ENCODE measurements around the gene PPP1R27. TPM values are rescaled to one million over a fixed set of nuclear protein-coding genes. Genes with fewer than 3 reads are reported as not detected.

PPP1R27 gene
- total and polyA plus RNA-seq, 9 donors, result 0.22 TPM; not detected in 8

DNA sequence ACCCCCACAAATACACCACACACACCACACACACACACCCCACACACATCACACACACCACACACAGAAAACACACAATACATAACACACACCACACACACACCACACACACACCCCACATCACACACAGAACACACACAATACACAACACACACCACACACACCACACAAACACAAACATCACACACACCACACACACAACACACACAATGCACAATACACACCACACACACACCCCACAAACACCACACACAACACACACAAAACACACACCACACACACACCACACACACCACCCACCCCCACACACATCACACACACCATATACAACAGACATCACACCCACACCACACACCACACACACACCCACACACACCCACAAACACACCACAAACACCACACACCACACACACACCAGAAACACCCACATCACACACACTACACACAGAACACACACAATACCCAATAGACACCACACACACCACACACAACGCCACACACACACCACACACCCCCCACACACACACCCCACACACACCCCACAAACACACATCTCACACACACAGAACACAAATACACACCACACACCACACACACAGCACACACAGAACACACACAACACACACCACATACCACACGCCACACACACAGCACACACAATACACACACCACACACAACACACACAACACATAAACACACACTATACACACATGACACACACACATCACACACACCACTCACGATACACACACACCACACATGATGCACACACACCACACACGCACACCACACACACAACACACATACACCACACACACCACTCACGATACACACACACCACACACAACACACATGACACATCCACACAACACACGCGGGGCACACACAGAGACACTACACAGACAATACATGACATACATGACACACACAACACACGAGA lies 41.9 kb downstream of the PPP1R27 start:
- DNase-seq, result no peak
- intact Hi-C loops (cut with DNase I), result no loop called here
- no peaks in the 10 kb centered on the region for H3K4me1 ChIP-seq (ENCODE audit: insufficient read depth)
- no peak for TF ChIP-seq POLR2A (IDR thresholded peaks at IDR 0.05)
- H3K9me3 ChIP-seq, result no peaks in the 10 kb centered on the region
- H3K36me3 ChIP-seq, result no peaks in the 10 kb centered on the region
- no peak overlapping the region for H3K4me3 ChIP-seq
- H3K27ac ChIP-seq, result no peak overlapping the region
- 84 to 86% (median 86%) methylated on average over 8 of the region's 8 CpGs for WGBS, 3 donors
- H3K27me3 ChIP-seq, result no peaks in the 10 kb centered on the region

Other genes with a start within 250 kb of the PPP1R27 start
- 10 to 100 TPM; 24.4 to 76.0 (median 56.3) TPM for gene NPLOC4, start 197.9 kb downstream of the PPP1R27 start, total RNA-seq
- gene NPLOC4, start 197.9 kb downstream of the PPP1R27 start, polyA plus RNA-seq, result 10 to 100 TPM; 25.4 to 84.8 TPM
- 1 to 10 TPM in 4 of 7 donors, under 1 TPM in 3; 0.73 to 3.3 (median 1.2) TPM for gene TSPAN10, start 197.9 kb downstream of the PPP1R27 start, total RNA-seq
- gene TSPAN10, start 197.9 kb downstream of the PPP1R27 start, polyA plus RNA-seq, result 1 to 10 TPM in 1 of 2 donors, under 1 TPM in 1; 0.68 to 1.5 TPM
- gene PDE6G, start 178.5 kb downstream of the PPP1R27 start, total RNA-seq, result under 1 TPM in 1 of 7 donors, not detected in 6; 0.22 TPM
- gene PDE6G, start 178.5 kb downstream of the PPP1R27 start, polyA plus RNA-seq, result 1 to 10 TPM in 1 of 2 donors, under 1 TPM in 1; 0.39 to 1.3 TPM
- gene OXLD1, start 168.4 kb downstream of the PPP1R27 start, total RNA-seq, result 10 to 100 TPM; 14.5 to 35.7 (median 20.9) TPM
- 10 to 100 TPM in 1 of 2 donors, 1 to 10 TPM in 1; 1.7 to 32.8 TPM for gene OXLD1, start 168.4 kb downstream of the PPP1R27 start, polyA plus RNA-seq
- 10 to 100 TPM in 3 of 7 donors, 1 to 10 TPM in 4; 5.1 to 17.8 (median 9.4) TPM for gene CCDC137, start 168.3 kb downstream of the PPP1R27 start, total RNA-seq
- 10 to 100 TPM in 1 of 2 donors, 1 to 10 TPM in 1; 6.9 to 10.4 TPM for gene CCDC137, start 168.3 kb downstream of the PPP1R27 start, polyA plus RNA-seq
- gene ARL16, start 151.3 kb downstream of the PPP1R27 start, total RNA-seq, result 10 to 100 TPM; 22.8 to 45.1 (median 31.1) TPM
- 10 to 100 TPM; 29.4 to 55.5 TPM for gene ARL16, start 151.3 kb downstream of the PPP1R27 start, polyA plus RNA-seq
- 10 to 100 TPM; 39.1 to 91.5 (median 71.7) TPM for gene HGS, start 151.0 kb downstream of the PPP1R27 start, total RNA-seq
- gene HGS, start 151.0 kb downstream of the PPP1R27 start, polyA plus RNA-seq, result 10 to 100 TPM; 73.4 to 73.9 TPM
- gene MRPL12, start 131.7 kb downstream of the PPP1R27 start, total RNA-seq, result 10 to 100 TPM; 23.5 to 47.2 (median 39.5) TPM
- 10 to 100 TPM; 12.9 to 36.8 TPM for gene MRPL12, start 131.7 kb downstream of the PPP1R27 start, polyA plus RNA-seq
- gene SLC25A10, start 122.8 kb downstream of the PPP1R27 start, total RNA-seq, result 1 to 10 TPM; 2.4 to 9.8 (median 7.9) TPM
- 1 to 10 TPM in 1 of 2 donors, under 1 TPM in 1; 0.12 to 8.7 TPM for gene SLC25A10, start 122.8 kb downstream of the PPP1R27 start, polyA plus RNA-seq
- not detected for gene GCGR, start 30.9 kb downstream of the PPP1R27 start, total RNA-seq
- gene GCGR, start 30.9 kb downstream of the PPP1R27 start, polyA plus RNA-seq, result not detected
- 100 to 1,000 TPM in 3 of 7 donors, 10 to 100 TPM in 4; 81.1 to 135 (median 97.0) TPM for gene MCRIP1, start 1.8 kb downstream of the PPP1R27 start, total RNA-seq
- 100 to 1,000 TPM in 1 of 2 donors, under 1 TPM in 1; 0.30 to 129 TPM for gene MCRIP1, start 1.8 kb downstream of the PPP1R27 start, polyA plus RNA-seq
- 100 to 1,000 TPM; 230 to 435 (median 312) TPM for gene P4HB, start 25.5 kb upstream of the PPP1R27 start, total RNA-seq
- 1,000 to 10,000 TPM in 1 of 2 donors, 100 to 1,000 TPM in 1; 222 to 2,080 TPM for gene P4HB, start 25.5 kb upstream of the PPP1R27 start, polyA plus RNA-seq
- gene ARHGDIA, start 36.3 kb upstream of the PPP1R27 start, total RNA-seq, result 100 to 1,000 TPM in 6 of 7 donors, 10 to 100 TPM in 1; 52.0 to 455 (median 318) TPM
- 100 to 1,000 TPM in 1 of 2 donors, 10 to 100 TPM in 1; 65.8 to 158 TPM for gene ARHGDIA, start 36.3 kb upstream of the PPP1R27 start, polyA plus RNA-seq
- 100 to 1,000 TPM in 1 of 7 donors, 10 to 100 TPM in 6; 27.2 to 160 (median 58.5) TPM for gene ALYREF, start 56.5 kb upstream of the PPP1R27 start, total RNA-seq
- gene ALYREF, start 56.5 kb upstream of the PPP1R27 start, polyA plus RNA-seq, result 10 to 100 TPM; 14.2 to 34.1 TPM
- gene ANAPC11, start 56.7 kb upstream of the PPP1R27 start, total RNA-seq, result 100 to 1,000 TPM in 1 of 7 donors, 10 to 100 TPM in 6; 49.4 to 135 (median 81.0) TPM
- gene ANAPC11, start 56.7 kb upstream of the PPP1R27 start, polyA plus RNA-seq, result 100 to 1,000 TPM in 1 of 2 donors, 1 to 10 TPM in 1; 6.1 to 132 TPM
- 1 to 10 TPM in 5 of 7 donors, under 1 TPM in 2; 0.67 to 3.1 (median 1.4) TPM for gene NPB, start 67.2 kb upstream of the PPP1R27 start, total RNA-seq
- 1 to 10 TPM in 1 of 2 donors, under 1 TPM in 1; 0.43 to 1.3 TPM for gene NPB, start 67.2 kb upstream of the PPP1R27 start, polyA plus RNA-seq
- gene PCYT2, start 76.3 kb upstream of the PPP1R27 start, total RNA-seq, result 10 to 100 TPM; 12.6 to 71.4 (median 25.7) TPM
- 10 to 100 TPM; 20.6 to 29.7 TPM for gene PCYT2, start 76.3 kb upstream of the PPP1R27 start, polyA plus RNA-seq
- gene SIRT7, start 83.1 kb upstream of the PPP1R27 start, total RNA-seq, result 10 to 100 TPM; 12.6 to 17.7 (median 15.5) TPM
- gene SIRT7, start 83.1 kb upstream of the PPP1R27 start, polyA plus RNA-seq, result 10 to 100 TPM in 1 of 2 donors, 1 to 10 TPM in 1; 3.4 to 15.2 TPM
- 10 to 100 TPM; 10.6 to 21.1 (median 16.3) TPM for gene MAFG, start 92.7 kb upstream of the PPP1R27 start, total RNA-seq
- 10 to 100 TPM in 1 of 2 donors, 1 to 10 TPM in 1; 9.5 to 11.8 TPM for gene MAFG, start 92.7 kb upstream of the PPP1R27 start, polyA plus RNA-seq
- 100 to 1,000 TPM in 1 of 7 donors, 10 to 100 TPM in 2, 1 to 10 TPM in 4; 1.5 to 119 (median 9.4) TPM for gene PYCR1, start 102.2 kb upstream of the PPP1R27 start, total RNA-seq
- gene PYCR1, start 102.2 kb upstream of the PPP1R27 start, polyA plus RNA-seq, result 1 to 10 TPM; 6.1 to 8.1 TPM
- not detected for gene MYADML2, start 112.2 kb upstream of the PPP1R27 start, total RNA-seq
- not detected for gene MYADML2, start 112.2 kb upstream of the PPP1R27 start, polyA plus RNA-seq
- gene NOTUM, start 126.1 kb upstream of the PPP1R27 start, total RNA-seq, result under 1 TPM in 3 of 7 donors, not detected in 4; 0.20 to 0.36 (median 0.24) TPM
- under 1 TPM in 1 of 2 donors, not detected in 1; 0.05 TPM for gene NOTUM, start 126.1 kb upstream of the PPP1R27 start, polyA plus RNA-seq
- gene ASPSCR1, start 142.6 kb upstream of the PPP1R27 start, total RNA-seq, result 10 to 100 TPM; 18.0 to 39.9 (median 25.8) TPM
- gene ASPSCR1, start 142.6 kb upstream of the PPP1R27 start, polyA plus RNA-seq, result 10 to 100 TPM in 1 of 2 donors, 1 to 10 TPM in 1; 1.6 to 24.3 TPM
- 10 to 100 TPM; 27.5 to 59.7 (median 35.3) TPM for gene CENPX, start 187.8 kb upstream of the PPP1R27 start, total RNA-seq
- 10 to 100 TPM in 1 of 2 donors, 1 to 10 TPM in 1; 3.3 to 68.8 TPM for gene CENPX, start 187.8 kb upstream of the PPP1R27 start, polyA plus RNA-seq
- 10 to 100 TPM in 1 of 7 donors, 1 to 10 TPM in 6; 3.5 to 16.4 (median 7.1) TPM for gene LRRC45, start 188.3 kb upstream of the PPP1R27 start, total RNA-seq
- 1 to 10 TPM in 1 of 2 donors, under 1 TPM in 1; 0.67 to 8.0 TPM for gene LRRC45, start 188.3 kb upstream of the PPP1R27 start, polyA plus RNA-seq
- 1 to 10 TPM; 1.2 to 7.8 (median 3.3) TPM for gene RAC3, start 196.6 kb upstream of the PPP1R27 start, total RNA-seq
- gene RAC3, start 196.6 kb upstream of the PPP1R27 start, polyA plus RNA-seq, result 1 to 10 TPM in 1 of 2 donors, under 1 TPM in 1; 0.40 to 5.8 TPM
- 100 to 1,000 TPM in 6 of 7 donors, 10 to 100 TPM in 1; 87.6 to 217 (median 131) TPM for gene DCXR, start 202.6 kb upstream of the PPP1R27 start, total RNA-seq
- 100 to 1,000 TPM in 1 of 2 donors, 10 to 100 TPM in 1; 16.7 to 144 TPM for gene DCXR, start 202.6 kb upstream of the PPP1R27 start, polyA plus RNA-seq
- gene RFNG, start 216.8 kb upstream of the PPP1R27 start, total RNA-seq, result 10 to 100 TPM; 33.3 to 53.0 (median 44.7) TPM
- 10 to 100 TPM; 20.9 to 61.3 TPM for gene RFNG, start 216.8 kb upstream of the PPP1R27 start, polyA plus RNA-seq
- 10 to 100 TPM; 48.8 to 96.2 (median 80.1) TPM for gene GPS1, start 216.8 kb upstream of the PPP1R27 start, total RNA-seq
- 10 to 100 TPM; 12.4 to 77.8 TPM for gene GPS1, start 216.8 kb upstream of the PPP1R27 start, polyA plus RNA-seq
- gene DUS1L, start 230.8 kb upstream of the PPP1R27 start, total RNA-seq, result 10 to 100 TPM; 40.1 to 72.4 (median 67.7) TPM
- gene DUS1L, start 230.8 kb upstream of the PPP1R27 start, polyA plus RNA-seq, result 10 to 100 TPM; 15.0 to 62.5 TPM

All from ovary (tissue), 9 donors.